IMR-90 (cell line): Measurements from ENCODE around the gene PIK3R3. TPM values are rescaled to one million over a fixed set of nuclear protein-coding genes. Genes with fewer than 3 reads are reported as not detected.

Experiments used
- ATAC-seq: fragments of 200-7000 bp; cut with Tn5 transposase; 2 replicates; pipeline ENCODE4 v1.9.1; 2020; ENCODE audit warnings: low read depth, mild to moderate bottlenecking, moderate library complexity
- BruUV-seq: library from RNA; stranded (reverse); fragments of 400-500 nt; replicated peaks from 2 replicates; lab custom pipeline; 2021; lab: Mats Ljungman, UMichigan
- CTCF ChIA-PET: fragments of 300-600 bp; formaldehyde crosslinking; extraction: SDS; loops from one replicate; lab custom pipeline; 2021; ENCODE audit warnings: antibody characterized with exemption; lab: Yijun Ruan, JAX
- POLR2A ChIA-PET: fragments of 300-600 bp; sonication (Branson Sonifier 250); formaldehyde crosslinking; loops from one replicate; lab custom pipeline; 2022; ENCODE audit warnings: antibody characterized with exemption; ENCODE audit not compliant: unreplicated experiment; lab: Charles Lee
- DNase-seq: peaks from one replicate; pipeline ENCODE4 v3.0.0; 2013
- H2AFZ ChIP-seq: replicated peaks from 2 replicates; pipeline ENCODE3; 2013; ENCODE audit warnings: low read length, mild to moderate bottlenecking; ENCODE audit not compliant: poor library complexity
- H2AK5ac ChIP-seq: 2 replicates; pipeline ENCODE4 v1.6.1; 2013; ENCODE audit warnings: low read depth, low read length, inconsistent platforms
- H2AK9ac ChIP-seq: replicated peaks from 2 replicates; pipeline ENCODE3; 2013; ENCODE audit warnings: mild to moderate bottlenecking, low read depth, low read length, moderate library complexity; ENCODE audit not compliant: poor library complexity
- H2BK120ac ChIP-seq: 2 replicates; pipeline ENCODE4 v1.6.1; 2013; ENCODE audit warnings: low read depth, low read length, inconsistent platforms
- H2BK15ac ChIP-seq: 3 replicates; pipeline ENCODE4 v1.6.1; 2013; ENCODE audit warnings: low read depth, low read length, inconsistent platforms
- H2BK20ac ChIP-seq: 2 replicates; pipeline ENCODE4 v1.6.1; 2013; ENCODE audit warnings: low read depth, mild to moderate bottlenecking, inconsistent platforms, low read length, moderate library complexity
- H2BK5ac ChIP-seq: 2 replicates; pipeline ENCODE4 v1.6.1; 2013; ENCODE audit warnings: mild to moderate bottlenecking, low read depth, low read length, inconsistent platforms; ENCODE audit not compliant: poor library complexity, severe bottlenecking
- H3K14ac ChIP-seq: replicated peaks from 2 replicates; pipeline ENCODE4 v1.6.1; 2013; ENCODE audit warnings: low read depth, low read length, inconsistent platforms
- H3K18ac ChIP-seq: 2 replicates; pipeline ENCODE4 v1.6.1; 2013; ENCODE audit warnings: low read depth, low read length, control low read depth
- H3K23ac ChIP-seq: 2 replicates; pipeline ENCODE4 v1.6.1; 2013; ENCODE audit warnings: low read depth, low read length, inconsistent platforms
- H3K27ac ChIP-seq: 2 replicates; pipeline ENCODE4 v1.5.1; 2013; ENCODE audit warnings: mild to moderate bottlenecking, control low read depth, low read length; ENCODE audit not compliant: insufficient read depth
- H3K27me3 ChIP-seq: 2 replicates; pipeline ENCODE4 v1.6.1; 2013; ENCODE audit warnings: low read length; ENCODE audit not compliant: control insufficient read depth, insufficient read depth
- H3K36me3 ChIP-seq: 2 replicates; pipeline ENCODE4 v1.6.1; 2013; ENCODE audit warnings: low read length, mixed read lengths; ENCODE audit not compliant: control insufficient read depth, insufficient read depth
- H3K4ac ChIP-seq: 2 replicates; pipeline ENCODE4 v1.6.1; 2013; ENCODE audit warnings: low read depth, low read length, inconsistent platforms
- H3K4me1 ChIP-seq: 2 replicates; pipeline ENCODE4 v1.6.1; 2013; ENCODE audit warnings: low read length, mixed read lengths; ENCODE audit not compliant: control insufficient read depth, insufficient read depth
- H3K4me2 ChIP-seq: 2 replicates; pipeline ENCODE4 v1.6.1; 2013; ENCODE audit warnings: low read depth, mild to moderate bottlenecking, control low read depth, low read length, moderate library complexity
- H3K4me3 ChIP-seq: 2 replicates; pipeline ENCODE4 v1.5.1; 2013; ENCODE audit warnings: low read depth, mild to moderate bottlenecking, control low read depth, low read length, moderate library complexity; ENCODE audit not compliant: insufficient read depth
- H3K56ac ChIP-seq: 2 replicates; pipeline ENCODE4 v1.6.1; 2013; ENCODE audit warnings: low read length, inconsistent platforms; ENCODE audit not compliant: insufficient read depth; ENCODE audit errors: extremely low read depth
- H3K79me1 ChIP-seq, 2 experiments: 2 replicates each; pipeline ENCODE4 v1.6.1; 2013; ENCODE audit warnings: low read length in 2 of 2, inconsistent platforms in 1 of 2, low read depth in 1 of 2
- H3K9ac ChIP-seq: 2 replicates; pipeline ENCODE4 v1.6.1; 2013; ENCODE audit warnings: low read depth, low read length, control low read depth
- H3K9me1 ChIP-seq: 2 replicates; pipeline ENCODE4 v1.6.1; 2013; ENCODE audit warnings: low read length, inconsistent platforms; ENCODE audit not compliant: insufficient read depth
- H3K9me3 ChIP-seq: 2 replicates; pipeline ENCODE4 v1.6.1; 2013; ENCODE audit warnings: low read length; ENCODE audit not compliant: control insufficient read depth, insufficient read depth
- H4K20me1 ChIP-seq: 2 replicates; pipeline ENCODE4 v1.6.1; 2013; ENCODE audit warnings: low read length, inconsistent platforms; ENCODE audit not compliant: insufficient read depth
- H4K5ac ChIP-seq: 2 replicates; pipeline ENCODE4 v1.6.1; 2013; ENCODE audit warnings: mild to moderate bottlenecking, low read depth, low read length, control low read depth
- H4K8ac ChIP-seq, 2 experiments: 2 replicates each; pipeline ENCODE4 v1.6.1; 2013; ENCODE audit warnings: low read depth in 2 of 2, low read length in 2 of 2, control low read depth in 1 of 2, inconsistent platforms in 1 of 2
- H4K91ac ChIP-seq: 2 replicates; pipeline ENCODE4 v1.6.1; 2013; ENCODE audit warnings: low read depth, low read length, inconsistent platforms; ENCODE audit not compliant: insufficient read depth
- MXI1 ChIP-seq: IDR thresholded peaks from 2 replicates; pipeline ENCODE4 v1.6.1; 2012; ENCODE audit warnings: low read depth, mild to moderate bottlenecking, low read length, moderate library complexity, borderline replicate concordance
- RAD21 ChIP-seq: IDR thresholded peaks from 2 replicates; pipeline ENCODE4 v1.6.1; 2012; ENCODE audit warnings: low read length, improper control_type of control experiment
- dilution Hi-C: fragments of 300-500 bp; cut with HindIII; formaldehyde crosslinking; loops from one replicate; pipeline ENCODE4 v1.14.3; 2018; ENCODE audit warnings: low sequenced_read_pairs; ENCODE audit not compliant: unreplicated experiment
- in situ Hi-C: fragments of 300-500 bp; cut with MboI; formaldehyde crosslinking; loops from 3 replicates; pipeline ENCODE4 v1.14.3; 2019; ENCODE audit warnings: low sequenced_read_pairs, inconsistent platforms, mixed read lengths
- intact Hi-C: fragments of 100-400 bp; cut with micrococcal nuclease; formaldehyde crosslinking; loops from 2 replicates; pipeline ENCODE4 v1.10.0; 2022
- polyA plus RNA-seq, 3 experiments: library from polyadenylated mRNA; depleted of rRNA; stranded (reverse); fragments of >200 nt; gene quantifications; 2 replicates each; pipeline ENCODE4 v1.2.3, GENCODE V29; 2012; ENCODE audit warnings: low replicate concordance in 1 of 3
- total RNA-seq: library from RNA; depleted of rRNA; stranded (reverse); fragments of >200 nt; gene quantifications from 2 replicates; pipeline ENCODE4 v1.2.3, GENCODE V29; 2012
- TF ChIP-seq, protein P1 (sequence below): fragments of 150-350 bp; IDR thresholded peaks from 2 replicates; pipeline ENCODE4 v1.6.1; 2017; ENCODE audit warnings: mild to moderate bottlenecking, antibody characterized with exemption, low read length, low read depth

PIK3R3 gene
- total and polyA plus RNA-seq, 2 of the 4 experiments (the other 2 are of a cell fraction), result 5.3 to 9.9 TPM

DNA sequence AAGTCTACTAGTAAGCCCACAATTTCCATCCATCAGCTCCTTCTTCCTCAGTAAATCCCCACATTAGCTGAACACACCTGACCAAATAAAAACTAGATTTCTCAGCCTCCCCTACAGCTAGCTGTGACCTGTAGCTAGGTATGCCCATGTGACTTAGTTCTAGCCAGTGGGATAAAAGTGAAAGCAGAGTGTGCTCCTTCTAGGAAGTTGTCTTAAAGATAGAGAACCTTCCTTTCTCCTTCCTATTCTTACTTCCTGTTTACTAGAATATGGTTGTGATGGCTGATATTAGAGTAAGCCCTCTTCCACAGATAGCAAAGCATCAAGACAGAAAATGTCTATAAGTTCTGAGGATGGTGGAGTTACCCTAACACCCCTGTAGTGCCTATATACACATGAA, 67.0 kb downstream of the PIK3R3 start:
- TF ChIP-seq RAD21, result no peak
- TF ChIP-seq, protein P1, sequence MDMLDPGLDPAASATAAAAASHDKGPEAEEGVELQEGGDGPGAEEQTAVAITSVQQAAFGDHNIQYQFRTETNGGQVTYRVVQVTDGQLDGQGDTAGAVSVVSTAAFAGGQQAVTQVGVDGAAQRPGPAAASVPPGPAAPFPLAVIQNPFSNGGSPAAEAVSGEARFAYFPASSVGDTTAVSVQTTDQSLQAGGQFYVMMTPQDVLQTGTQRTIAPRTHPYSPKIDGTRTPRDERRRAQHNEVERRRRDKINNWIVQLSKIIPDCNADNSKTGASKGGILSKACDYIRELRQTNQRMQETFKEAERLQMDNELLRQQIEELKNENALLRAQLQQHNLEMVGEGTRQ, result no peak
- no peak for TF ChIP-seq MXI1
- Histone ChIP-seq H3K27ac (no peak overlapping the region), H2BK15ac (no peak overlapping the region), H4K20me1 (no peaks in the 10 kb centered on the region), H3K4me2 (peak overlapping the region; percentile 66; the same call in 1 of the 2 replicates), H2AFZ (no peak overlapping the region), H2BK5ac (no peak overlapping the region), H3K56ac (no peak overlapping the region), H3K79me1 (no peaks in the 10 kb centered on the region), H2AK5ac (no peak overlapping the region), H3K36me3 (peaks cover 2% of the 10 kb centered on the region; the same call in 1 of the 2 replicates), H3K9me1 (no peaks in the 10 kb centered on the region; the same call in 1 of the 2 replicates), H3K9ac (no peak overlapping the region), H3K4ac (no peak overlapping the region), H3K14ac (no peak overlapping the region), H3K27me3 (no peaks in the 10 kb centered on the region), H3K4me1 (no peaks in the 10 kb centered on the region), H4K91ac (no peak overlapping the region), H2AK9ac (no peak overlapping the region), H3K18ac (peak overlapping the region; percentile 56; the same call in 1 of the 2 replicates), H2BK120ac (no peak overlapping the region), H3K4me3 (no peak overlapping the region), H4K5ac (peak overlapping the region; percentile 88; the same call in 1 of the 2 replicates), H2BK20ac (no peak overlapping the region), H3K9me3 (no peaks in the 10 kb centered on the region), H4K8ac (peak overlapping the region in 1 of 2 experiments; percentile 19; a peak in 1 of 4 replicates), H3K23ac (no peak overlapping the region)
- DNase-seq, result no peak
- no TSS peak for BruUV-seq
- dilution Hi-C loops, result no loop called here
- in situ Hi-C loops, result no loop called here
- no peak for ATAC-seq
- intact Hi-C loops, result no loop called here
- ChIA-PET CTCF (interaction anchor here (0.7 kb wide), 1 partner anchor 12 kb away, joined by 4 read pairs; no protein-coding TSS in a partner anchor), POLR2A (no interaction called here)
